CD8-positive, alpha-beta memory T cell (primary cell): ENCODE measurements around the gene GSTA4. TPM values are rescaled to one million over a fixed set of nuclear protein-coding genes. Genes with fewer than 3 reads are reported as not detected.
"Not testable (repeated sequence)": the region's sequence is repeated elsewhere in the genome, so short reads cannot be mapped to it uniquely, and the experiment has no call there.

Source experiments
- CTCF ChIA-PET: fragments of 350-600 bp; sonication (Branson Sonifier 250); formaldehyde crosslinking; loops from one replicate; lab custom pipeline; 2021; ENCODE audit warnings: antibody characterized with exemption; lab: Charles Lee
- POLR2A ChIA-PET: fragments of 350-600 bp; sonication (Branson Sonifier 250); formaldehyde crosslinking; loops from one replicate; lab custom pipeline; 2021; ENCODE audit warnings: antibody characterized with exemption; lab: Charles Lee
- DNase-seq, 5 donors: peaks; one replicate each; pipeline versions ENCODE4 v3.0.0 to v3.0.0-alpha.2; 2020 to 2022; ENCODE audit warnings: mixed read lengths in 1 of 5
- H3K27ac ChIP-seq: one replicate; pipeline ENCODE4 v1.7.0; 2013; ENCODE audit warnings: low read depth, mild to moderate bottlenecking, low read length, moderate library complexity
- H3K27me3 ChIP-seq: 2 replicates; pipeline ENCODE4 v1.7.0; 2013; ENCODE audit warnings: low read length, mild to moderate bottlenecking; ENCODE audit not compliant: insufficient read depth, poor library complexity, severe bottlenecking
- H3K36me3 ChIP-seq: 2 replicates; pipeline ENCODE4 v1.7.0; 2013; ENCODE audit warnings: mild to moderate bottlenecking, low read length, moderate library complexity; ENCODE audit not compliant: insufficient read depth
- H3K4me1 ChIP-seq: 2 replicates; pipeline ENCODE4 v1.7.0; 2013; ENCODE audit warnings: mild to moderate bottlenecking, low read length, moderate library complexity; ENCODE audit not compliant: insufficient read depth
- H3K4me3 ChIP-seq: 2 replicates; pipeline ENCODE4 v1.7.0; 2013; ENCODE audit warnings: mild to moderate bottlenecking, low read length
- H3K9me3 ChIP-seq: 2 replicates; pipeline ENCODE4 v1.7.0; 2013; ENCODE audit warnings: mild to moderate bottlenecking, low read length
- H3K27ac Mint-ChIP-seq, 8 donors: one replicate each; pipeline ENCODE4 v1.8.0; 2020 to 2021; ENCODE audit warnings: mixed read lengths in 8 of 8, mild to moderate bottlenecking in 6 of 8, inconsistent platforms in 3 of 8, moderate library complexity in 3 of 8
- H3K27me3 Mint-ChIP-seq, 2 donors: one replicate each; pipeline ENCODE4 v1.8.0; 2020 to 2021; ENCODE audit warnings: mixed read lengths in 2 of 2, mild to moderate bottlenecking in 1 of 2, moderate library complexity in 1 of 2
- H3K36me3 Mint-ChIP-seq, 3 donors: one replicate each; pipeline ENCODE4 v1.8.0; 2020 to 2021; ENCODE audit warnings: mixed read lengths in 3 of 3, inconsistent platforms in 1 of 3, mild to moderate bottlenecking in 1 of 3
- H3K4me1 Mint-ChIP-seq, 3 donors: one replicate each; pipeline ENCODE4 v1.8.0; 2020 to 2021; ENCODE audit warnings: mixed read lengths in 3 of 3, inconsistent platforms in 1 of 3, mild to moderate bottlenecking in 1 of 3
- H3K4me3 Mint-ChIP-seq, 7 donors: one replicate each; pipeline ENCODE4 v1.8.0; 2020 to 2021; ENCODE audit warnings: mixed read lengths in 7 of 7, mild to moderate bottlenecking in 6 of 7, moderate library complexity in 4 of 7, inconsistent platforms in 2 of 7
- H3K9me3 Mint-ChIP-seq, 5 donors: one replicate each; pipeline ENCODE4 v1.8.0; 2020 to 2022; ENCODE audit warnings: mixed read lengths in 5 of 5, mild to moderate bottlenecking in 3 of 5, moderate library complexity in 2 of 5, inconsistent platforms in 1 of 5
- polyA plus RNA-seq: library from polyadenylated mRNA; unstranded; fragments of 300-500 nt; fragmentation: Illumina TruSeq; gene quantifications from one replicate; pipeline ENCODE4 v1.2.3, GENCODE V29; 2021
- total RNA-seq, 2 experiments: library from RNA; stranded (reverse); gene quantifications; one replicate each; pipeline ENCODE4 v1.2.3, GENCODE V29; 2021

Gene GSTA4
- total and polyA plus RNA-seq, 3 experiments from 2014 or later = 4.6 to 4.9 (median 4.9) TPM

DNA sequence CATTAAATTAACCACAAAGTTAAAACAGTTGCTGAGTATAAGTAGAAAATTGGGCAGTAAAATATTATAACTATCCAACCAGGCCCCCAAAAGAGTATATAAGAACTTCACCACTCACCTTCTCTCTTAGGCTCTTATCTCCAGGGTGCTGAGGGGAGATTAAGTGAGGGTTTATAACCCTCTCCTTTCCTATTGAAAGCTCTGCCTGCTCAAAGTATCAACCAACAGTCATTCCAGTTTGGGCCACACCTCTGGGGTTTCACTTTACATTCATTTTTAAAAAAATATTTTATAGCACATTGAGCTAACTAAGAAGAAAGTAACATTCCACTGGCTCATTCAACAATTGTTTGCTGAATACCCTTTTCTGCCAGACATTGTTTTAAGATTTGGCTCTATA is 22.1 kb downstream of the GSTA4 start:
- Mint-ChIP-seq H3K36me3 (no peaks in the 10 kb centered on the region), H3K27ac (no peak overlapping the region), H3K9me3 (no peaks in the 10 kb centered on the region), H3K27me3 (peaks cover 4 to 5% of the 10 kb centered on the region in 2 donors), H3K4me3 (no peak overlapping the region), H3K4me1 (no peaks in the 10 kb centered on the region)
- ChIA-PET CTCF (no interaction called here), POLR2A (no interaction called here)
- Histone ChIP-seq H3K27ac (no peak overlapping the region), H3K4me1 (no peaks in the 10 kb centered on the region), H3K4me3 (no peak overlapping the region), H3K36me3 (no peaks in the 10 kb centered on the region), H3K27me3 (no peaks in the 10 kb centered on the region), H3K9me3 (no peaks in the 10 kb centered on the region)
- DNase-seq = no peak

GRCh38 chr6:52969359-52969758 is 25.7 kb downstream of the GSTA4 start:
- CTCF ChIA-PET = no interaction called here
- Mint-ChIP-seq H3K4me1 (no peaks in the 10 kb centered on the region), H3K4me3 (no peak overlapping the region), H3K27ac (no peak overlapping the region), H3K9me3 (no peaks in the 10 kb centered on the region), H3K27me3 (peaks cover 6 to 9% of the 10 kb centered on the region in 2 donors), H3K36me3 (no peaks in the 10 kb centered on the region)
- Histone ChIP-seq H3K27me3 (no peaks in the 10 kb centered on the region), H3K36me3 (no peaks in the 10 kb centered on the region), H3K27ac (no peak overlapping the region), H3K4me3 (no peak overlapping the region), H3K9me3 (no peaks in the 10 kb centered on the region), H3K4me1 (no peaks in the 10 kb centered on the region)
- POLR2A ChIA-PET = no interaction called here
- no peak for DNase-seq

GRCh38 chr6:52966101-52966500 is 29.0 kb downstream of the GSTA4 start:
- Mint-ChIP-seq H3K36me3 (no peaks in the 10 kb centered on the region), H3K27me3 (peaks cover 3 to 12% of the 10 kb centered on the region in 2 donors), H3K27ac (peak overlapping the region in 1 of 8 donors; percentile 73), H3K4me3 (no peak overlapping the region), H3K9me3 (no peaks in the 10 kb centered on the region), H3K4me1 (no peaks in the 10 kb centered on the region)
- ChIA-PET CTCF (no interaction called here), POLR2A (interaction anchor here (0.6 kb wide), 1 partner anchor 78 kb away, joined by 3 read pairs; no protein-coding TSS in a partner anchor)
- Histone ChIP-seq H3K4me3 (no peak overlapping the region), H3K27ac (no peak overlapping the region), H3K9me3 (no peaks in the 10 kb centered on the region), H3K27me3 (no peaks in the 10 kb centered on the region), H3K36me3 (no peaks in the 10 kb centered on the region), H3K4me1 (no peaks in the 10 kb centered on the region)
- no peak for DNase-seq

GRCh38 chr6:52965380-52965779 is 29.7 kb downstream of the GSTA4 start:
- no peak for DNase-seq
- Mint-ChIP-seq H3K27me3 (peaks cover 3 to 13% of the 10 kb centered on the region in 2 donors), H3K4me1 (no peaks in the 10 kb centered on the region), H3K36me3 (no peaks in the 10 kb centered on the region), H3K9me3 (no peaks in the 10 kb centered on the region), H3K4me3 (no peak overlapping the region), H3K27ac (no peak overlapping the region)
- Histone ChIP-seq H3K27ac (no peak overlapping the region), H3K4me3 (no peak overlapping the region), H3K9me3 (no peaks in the 10 kb centered on the region), H3K27me3 (no peaks in the 10 kb centered on the region), H3K36me3 (no peaks in the 10 kb centered on the region), H3K4me1 (no peaks in the 10 kb centered on the region)
- POLR2A ChIA-PET = interaction anchor here (0.6 kb wide), 1 partner anchor 78 kb away, joined by 3 read pairs; no protein-coding TSS in a partner anchor
- CTCF ChIA-PET = no interaction called here

GRCh38 chr6:52964318-52964717 is 30.8 kb downstream of the GSTA4 start:
- Histone ChIP-seq H3K36me3 (no peaks in the 10 kb centered on the region), H3K27ac (no peak overlapping the region), H3K9me3 (no peaks in the 10 kb centered on the region), H3K4me3 (no peak overlapping the region), H3K4me1 (no peaks in the 10 kb centered on the region), H3K27me3 (no peaks in the 10 kb centered on the region)
- ChIA-PET CTCF (no interaction called here), POLR2A (no interaction called here)
- DNase-seq = no peak
- no peaks in the 10 kb centered on the region for H3K9me3 Mint-ChIP-seq
- H3K36me3 Mint-ChIP-seq = no peaks in the 10 kb centered on the region
- H3K27ac Mint-ChIP-seq = no peak overlapping the region
- peaks cover 3 to 19% of the 10 kb centered on the region in 2 donors for H3K27me3 Mint-ChIP-seq
- no peaks in the 10 kb centered on the region for H3K4me1 Mint-ChIP-seq
- H3K4me3 Mint-ChIP-seq = no peak overlapping the region

GRCh38 chr6:52962701-52963100 is 32.4 kb downstream of the GSTA4 start:
- H3K4me3 Mint-ChIP-seq = no peak overlapping the region
- ChIA-PET CTCF (no interaction called here), POLR2A (no interaction called here)
- no peaks in the 10 kb centered on the region for H3K9me3 Mint-ChIP-seq
- no peak overlapping the region for H3K27ac ChIP-seq
- H3K27ac Mint-ChIP-seq = no peak overlapping the region
- H3K27me3 ChIP-seq = no peaks in the 10 kb centered on the region
- DNase-seq = no peak
- no peaks in the 10 kb centered on the region for H3K4me1 Mint-ChIP-seq
- H3K27me3 Mint-ChIP-seq = peaks cover 3 to 16% of the 10 kb centered on the region in 2 donors
- H3K9me3 ChIP-seq = no peaks in the 10 kb centered on the region
- H3K36me3 Mint-ChIP-seq = no peaks in the 10 kb centered on the region
- H3K4me3 ChIP-seq = no peak overlapping the region
- no peaks in the 10 kb centered on the region for H3K36me3 ChIP-seq
- no peaks in the 10 kb centered on the region for H3K4me1 ChIP-seq

GRCh38 chr6:52961022-52961421 is 34.1 kb downstream of the GSTA4 start:
- H3K27me3 Mint-ChIP-seq = peaks cover under 1 to 13% of the 10 kb centered on the region in 2 donors
- H3K4me3 Mint-ChIP-seq, H3K9me3 ChIP-seq, H3K9me3 Mint-ChIP-seq, CTCF ChIA-PET, H3K27me3 ChIP-seq, H3K27ac Mint-ChIP-seq, H3K36me3 ChIP-seq, H3K36me3 Mint-ChIP-seq, H3K27ac ChIP-seq, H3K4me1 Mint-ChIP-seq, H3K4me3 ChIP-seq, POLR2A ChIA-PET, DNase-seq, H3K4me1 ChIP-seq: not testable (repeated sequence)

GRCh38 chr6:52960211-52960610 is 34.9 kb downstream of the GSTA4 start:
- DNase-seq, H3K27ac ChIP-seq, H3K36me3 ChIP-seq, H3K36me3 Mint-ChIP-seq, H3K27ac Mint-ChIP-seq, H3K9me3 ChIP-seq, H3K4me1 Mint-ChIP-seq, CTCF ChIA-PET, H3K27me3 ChIP-seq, POLR2A ChIA-PET, H3K9me3 Mint-ChIP-seq, H3K4me1 ChIP-seq, H3K4me3 ChIP-seq, H3K4me3 Mint-ChIP-seq: not testable (repeated sequence)
- H3K27me3 Mint-ChIP-seq = peaks cover 5 to 10% of the 10 kb centered on the region in 2 donors
